AG04450 (cell line): Measurements from ENCODE around the gene ATP6V0E2. TPM values are rescaled to one million over a fixed set of nuclear protein-coding genes. Genes with fewer than 3 reads are reported as not detected.

ENCODE experiments used
- CTCF ChIA-PET: fragments of 300-600, 350-600 bp; formaldehyde crosslinking; extraction: SDS; loops from one replicate; lab custom pipeline; 2022; ENCODE audit warnings: antibody characterized with exemption, inconsistent platforms; lab: Charles Lee
- POLR2A ChIA-PET: fragments of 350-600 bp; formaldehyde crosslinking; extraction: SDS; loops from one replicate; lab custom pipeline; 2021; ENCODE audit warnings: antibody characterized with exemption, inconsistent platforms; lab: Yijun Ruan, JAX
- DNase-seq: peaks from one replicate; pipeline ENCODE4 v3.0.0-alpha.2; 2011; ENCODE audit warnings: low read depth, low spot score
- H3K27ac ChIP-seq: one replicate; pipeline ENCODE4 v1.5.1; 2012; ENCODE audit warnings: low read depth, low read length, control low read depth
- H3K27me3 ChIP-seq: one replicate; pipeline ENCODE4 v1.6.0; 2012; ENCODE audit warnings: low read length; ENCODE audit not compliant: control insufficient read depth, insufficient read depth
- H3K4me3 ChIP-seq: 2 replicates; pipeline ENCODE4 v1.5.1; 2011; ENCODE audit warnings: mild to moderate bottlenecking, low read depth, low read length, control low read depth
- H3K9me3 ChIP-seq: 2 replicates; pipeline ENCODE4 v1.5.1; 2012; ENCODE audit warnings: low read length; ENCODE audit not compliant: control insufficient read depth, insufficient read depth
- polyA minus RNA-seq: library from RNA; depleted of rRNA, polyadenylated mRNA; stranded (reverse); fragments of >200 nt; gene quantifications from 2 replicates; pipeline ENCODE4 v1.2.3, GENCODE V29; 2011; rRNA and poly(A)+ RNA removed
- polyA plus RNA-seq: library from polyadenylated mRNA; depleted of rRNA; stranded (reverse); fragments of >200 nt; gene quantifications from 2 replicates; pipeline ENCODE4 v1.2.3, GENCODE V29; 2011; rRNA removed
- TF ChIP-seq, protein P1 (sequence below): IDR thresholded peaks from 2 replicates; pipeline ENCODE4 v1.5.1; 2011; ENCODE audit warnings: low read depth, low read length, control low read depth, inconsistent platforms

ATP6V0E2 gene
- polyA plus RNA-seq (13.4 and 17.2 TPM in 2 replicates), polyA minus RNA-seq (10.3 and 15.0 TPM in 2 replicates)

DNA sequence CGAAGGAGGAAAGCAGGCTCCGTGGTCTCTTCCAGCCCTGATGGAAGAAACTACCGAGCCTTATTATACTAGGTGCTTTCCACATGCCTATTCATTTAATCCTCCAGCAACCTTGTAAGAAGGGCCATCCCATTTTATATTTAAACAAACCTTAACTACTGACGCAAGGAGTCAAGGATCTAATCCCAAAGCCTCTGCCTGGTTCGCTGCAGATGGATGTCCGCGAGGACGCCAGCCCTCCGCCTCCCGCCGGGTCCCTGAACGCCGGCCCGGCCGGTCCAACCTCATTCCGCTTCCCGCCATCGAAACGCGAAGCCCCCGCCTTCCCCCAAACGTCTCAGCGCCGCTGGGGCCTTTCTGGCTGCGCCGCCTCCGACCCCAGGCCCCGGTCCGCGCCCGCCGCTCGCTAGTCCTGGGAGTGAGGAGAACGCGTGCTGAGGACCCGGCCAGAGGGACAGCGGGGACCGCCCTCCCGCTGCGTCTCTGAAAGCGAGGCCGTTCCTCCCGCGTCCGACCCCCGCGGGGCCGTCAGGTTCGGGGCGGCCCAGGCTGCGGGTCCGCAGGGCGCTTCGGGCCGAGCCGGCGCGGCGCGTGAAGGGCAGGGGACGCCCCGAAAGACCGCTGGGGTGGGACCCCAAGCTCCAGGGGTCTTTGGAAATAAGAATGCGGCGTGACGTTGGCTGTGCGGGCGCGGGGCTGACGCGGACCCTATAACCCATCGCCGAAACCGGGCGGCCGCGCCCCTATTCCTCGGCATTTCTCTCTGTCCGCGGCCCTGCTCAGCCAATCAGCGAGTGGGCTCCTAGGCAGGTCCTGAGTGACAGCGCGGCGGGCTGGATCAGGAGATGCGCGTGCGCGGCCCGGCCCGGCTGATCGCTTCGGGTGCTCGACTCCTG is at the start of gene ATP6V0E2:
Gene ATP6V0E2 (plus strand): TSS at position 896 of the 896 bp plus-strand sequence. CDS start 97 bp downstream, outside the sequence.
- CTCF ChIA-PET = no interaction called here
- no peaks in the 10 kb centered on the region for H3K27me3 ChIP-seq
- peak within 1 kb of the TSS; percentile 78 for H3K4me3 ChIP-seq
- POLR2A ChIA-PET = no interaction called here
- H3K9me3 ChIP-seq = no peaks in the 10 kb centered on the region; the same call in 1 of the 2 replicates
- peak within 1 kb of the TSS; percentile 75 for H3K27ac ChIP-seq
- TF ChIP-seq, protein P1, sequence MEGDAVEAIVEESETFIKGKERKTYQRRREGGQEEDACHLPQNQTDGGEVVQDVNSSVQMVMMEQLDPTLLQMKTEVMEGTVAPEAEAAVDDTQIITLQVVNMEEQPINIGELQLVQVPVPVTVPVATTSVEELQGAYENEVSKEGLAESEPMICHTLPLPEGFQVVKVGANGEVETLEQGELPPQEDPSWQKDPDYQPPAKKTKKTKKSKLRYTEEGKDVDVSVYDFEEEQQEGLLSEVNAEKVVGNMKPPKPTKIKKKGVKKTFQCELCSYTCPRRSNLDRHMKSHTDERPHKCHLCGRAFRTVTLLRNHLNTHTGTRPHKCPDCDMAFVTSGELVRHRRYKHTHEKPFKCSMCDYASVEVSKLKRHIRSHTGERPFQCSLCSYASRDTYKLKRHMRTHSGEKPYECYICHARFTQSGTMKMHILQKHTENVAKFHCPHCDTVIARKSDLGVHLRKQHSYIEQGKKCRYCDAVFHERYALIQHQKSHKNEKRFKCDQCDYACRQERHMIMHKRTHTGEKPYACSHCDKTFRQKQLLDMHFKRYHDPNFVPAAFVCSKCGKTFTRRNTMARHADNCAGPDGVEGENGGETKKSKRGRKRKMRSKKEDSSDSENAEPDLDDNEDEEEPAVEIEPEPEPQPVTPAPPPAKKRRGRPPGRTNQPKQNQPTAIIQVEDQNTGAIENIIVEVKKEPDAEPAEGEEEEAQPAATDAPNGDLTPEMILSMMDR = no peak
- DNase-seq = peak; percentile 76

DNA sequence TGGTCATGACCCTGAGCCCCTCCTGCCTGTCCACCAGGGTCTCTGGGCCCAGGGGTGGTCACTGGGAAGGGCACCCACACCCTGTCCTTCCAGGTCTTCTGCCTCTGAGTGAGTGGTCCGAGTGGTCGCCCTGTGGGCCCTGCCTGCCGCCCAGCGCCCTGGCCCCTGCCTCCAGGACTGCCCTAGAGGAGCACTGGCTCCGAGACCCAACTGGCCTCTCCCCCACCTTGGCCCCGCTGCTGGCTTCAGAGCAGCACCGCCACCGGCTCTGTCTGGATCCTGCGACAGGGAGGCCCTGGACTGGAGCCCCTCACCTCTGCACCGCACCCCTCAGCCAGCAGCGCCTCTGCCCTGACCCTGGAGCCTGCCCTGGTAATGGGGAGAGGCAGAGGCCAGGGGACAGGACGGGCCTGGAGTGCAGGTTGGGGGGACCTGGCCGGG is 49.4 kb upstream of the ATP6V0E2 start:
- H3K9me3 ChIP-seq = no peaks in the 10 kb centered on the region; the same call in 1 of the 2 replicates
- no peak overlapping the region for H3K27ac ChIP-seq
- TF ChIP-seq, protein P1 = no peak
- H3K27me3 ChIP-seq = peaks cover 2% of the 10 kb centered on the region
- no peak for DNase-seq
- ChIA-PET CTCF (interaction anchor here (1.0 kb wide), 1 partner anchor 17 kb away, joined by 4 read pairs; no protein-coding TSS in a partner anchor), POLR2A (no interaction called here)
- no peak overlapping the region for H3K4me3 ChIP-seq

DNA sequence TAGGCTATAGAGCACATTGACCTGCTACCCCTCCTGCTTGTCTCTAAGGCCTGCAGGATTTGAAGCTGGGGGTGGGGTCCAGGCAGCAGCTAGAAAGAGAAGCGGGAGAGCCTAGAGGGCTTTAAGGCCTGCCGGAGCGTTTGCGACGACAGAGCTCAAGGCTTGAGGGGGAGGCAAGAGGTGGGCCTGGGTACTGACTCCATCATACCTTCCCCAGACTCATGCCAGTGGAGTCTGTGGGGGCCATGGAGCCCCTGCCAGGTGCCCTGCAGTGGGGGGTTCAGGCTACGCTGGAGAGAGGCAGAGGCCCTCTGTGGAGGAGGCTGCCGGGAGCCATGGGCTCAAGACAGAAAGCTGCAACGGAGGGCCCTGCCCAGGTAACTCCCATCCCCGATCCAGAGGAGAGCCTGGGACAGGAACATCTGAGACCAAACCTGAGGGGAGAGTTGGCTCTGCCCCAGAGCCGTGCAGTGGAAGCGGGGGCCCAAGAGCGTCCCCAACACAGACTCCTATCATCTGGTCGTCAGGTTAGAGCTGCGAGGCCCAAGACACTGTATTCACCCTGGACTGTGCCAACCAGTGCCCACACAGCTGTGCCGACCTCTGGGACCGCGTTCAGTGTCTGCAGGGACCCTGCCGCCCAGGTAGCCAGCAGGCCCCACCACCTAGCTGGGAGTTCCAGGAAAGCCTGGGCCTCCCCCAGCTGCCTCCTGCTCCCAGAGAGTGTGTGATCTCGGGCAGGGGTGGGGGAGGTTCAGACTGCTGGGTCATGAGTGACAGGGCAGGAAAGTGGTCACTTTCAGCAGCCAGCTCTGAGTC is 48.8 kb upstream of the ATP6V0E2 start:
- no peaks in the 10 kb centered on the region; the same call in 1 of the 2 replicates for H3K9me3 ChIP-seq
- ChIA-PET CTCF (interaction anchor here (0.6 to 1.0 kb wide), 2 partner anchors 18 to 74 kb away, joined by 4 read pairs; no protein-coding TSS in a partner anchor), POLR2A (no interaction called here)
- H3K27ac ChIP-seq = no peak overlapping the region
- no peaks in the 10 kb centered on the region for H3K27me3 ChIP-seq
- no peak for DNase-seq
- TF ChIP-seq, protein P1 = no peak
- H3K4me3 ChIP-seq = no peak overlapping the region

DNA sequence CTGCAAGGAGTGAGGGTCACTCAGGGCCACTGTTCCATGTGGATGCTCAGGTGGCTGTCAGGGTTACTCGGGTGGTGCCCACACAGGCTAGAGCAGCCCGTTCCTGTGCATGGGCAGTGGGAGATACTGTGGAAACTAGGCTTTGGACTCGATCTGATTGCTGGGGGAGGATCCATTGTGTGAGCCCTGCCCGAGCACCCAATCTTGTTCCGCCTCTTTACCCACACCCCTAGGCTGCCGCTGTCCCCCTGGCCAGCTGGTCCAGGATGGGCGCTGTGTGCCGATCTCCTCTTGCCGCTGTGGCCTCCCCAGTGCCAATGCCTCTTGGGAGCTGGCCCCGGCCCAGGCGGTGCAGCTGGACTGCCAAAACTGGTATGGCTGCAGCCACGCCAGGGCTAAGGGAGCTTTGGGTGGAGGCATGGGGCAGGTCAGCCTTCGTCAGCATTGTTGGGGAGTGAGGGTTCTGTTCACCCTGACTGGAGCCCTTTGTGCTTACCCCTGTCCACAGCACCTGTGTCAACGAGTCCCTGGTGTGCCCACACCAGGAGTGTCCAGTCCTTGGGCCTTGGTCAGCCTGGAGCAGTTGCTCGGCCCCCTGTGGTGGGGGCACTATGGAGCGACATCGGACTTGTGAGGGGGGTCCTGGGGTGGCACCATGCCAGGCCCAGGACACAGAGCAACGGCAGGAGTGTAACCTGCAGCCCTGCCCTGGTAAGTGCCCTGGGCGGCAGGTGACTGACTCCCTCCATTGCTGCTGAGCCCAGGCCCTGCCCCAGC is 48.0 kb upstream of the ATP6V0E2 start:
- H3K9me3 ChIP-seq = no peaks in the 10 kb centered on the region; the same call in 1 of the 2 replicates
- POLR2A ChIA-PET = no interaction called here
- TF ChIP-seq, protein P1 = no peak
- CTCF ChIA-PET = interaction anchor here (0.6 to 1.0 kb wide), 2 partner anchors 19 to 75 kb away, joined by 4 read pairs; no protein-coding TSS in a partner anchor
- H3K27ac ChIP-seq = no peak overlapping the region
- no peak for DNase-seq
- no peaks in the 10 kb centered on the region for H3K27me3 ChIP-seq
- no peak overlapping the region for H3K4me3 ChIP-seq
